MM.1S (cell line): ENCODE measurements around the gene DNAH11.

Source experiments
- DNase-seq: peaks from one replicate; pipeline ENCODE4 v3.0.0-alpha.2; 2015
- H2AFZ ChIP-seq: fragments of 300-600 bp; sonication (generic); 2 replicates; pipeline ENCODE4 v1.6.0; 2016; ENCODE audit warnings: antibody characterized with exemption, low read length
- H3F3A ChIP-seq: fragments of 300-600 bp; sonication (generic); 2 replicates; pipeline ENCODE4 v1.6.1; 2016; ENCODE audit warnings: mild to moderate bottlenecking, antibody characterized with exemption, low read length, moderate library complexity, mixed read lengths; ENCODE audit not compliant: insufficient read depth
- H3K27ac ChIP-seq: fragments of 300-600 bp; sonication (generic); 2 replicates; pipeline ENCODE4 v1.5.1; 2016; ENCODE audit warnings: mild to moderate bottlenecking, low read length
- H3K27me3 ChIP-seq: fragments of 300-600 bp; sonication (generic); replicated peaks from 2 replicates; pipeline ENCODE4 v1.6.0; 2016; ENCODE audit warnings: low read length; ENCODE audit not compliant: insufficient read depth
- H3K36me3 ChIP-seq: fragments of 300-600 bp; sonication (generic); replicated peaks from 2 replicates; pipeline ENCODE4 v1.6.1; 2016; ENCODE audit warnings: mild to moderate bottlenecking, low read length, mixed read lengths; ENCODE audit not compliant: insufficient read depth
- H3K4me1 ChIP-seq: fragments of 300-600 bp; sonication (generic); 2 replicates; pipeline ENCODE4 v1.6.1; 2016; ENCODE audit warnings: low read length, mixed read lengths
- H3K4me2 ChIP-seq: fragments of 300-600 bp; sonication (generic); 2 replicates; pipeline ENCODE4 v1.6.0; 2016; ENCODE audit warnings: low read depth, low read length
- H3K4me3 ChIP-seq: fragments of 300-600 bp; sonication (generic); 2 replicates; pipeline ENCODE4 v1.5.1; 2016; ENCODE audit warnings: low read length, mixed read lengths
- H3K79me2 ChIP-seq: fragments of 300-600 bp; sonication (generic); 2 replicates; pipeline ENCODE4 v1.6.1; 2016; ENCODE audit warnings: mixed run types, low read length, mixed read lengths
- H3K9ac ChIP-seq: fragments of 300-600 bp; sonication (generic); 2 replicates; pipeline ENCODE4 v1.6.1; 2016; ENCODE audit warnings: low read length, mixed read lengths
- H3K9me2 ChIP-seq: fragments of 300-600 bp; sonication (generic); replicated peaks from 2 replicates; pipeline ENCODE4 v1.6.1; 2016; ENCODE audit warnings: mild to moderate bottlenecking, low read length, mixed read lengths; ENCODE audit not compliant: insufficient read depth
- H3K9me3 ChIP-seq: fragments of 300-600 bp; sonication (generic); replicated peaks from 2 replicates; pipeline ENCODE4 v1.6.1; 2016; ENCODE audit warnings: mild to moderate bottlenecking, low read length, mixed read lengths; ENCODE audit not compliant: insufficient read depth
- H4K20me1 ChIP-seq: fragments of 300-600 bp; sonication (generic); 2 replicates; pipeline ENCODE4 v1.6.1; 2016; ENCODE audit warnings: mild to moderate bottlenecking, low read length, moderate library complexity, mixed read lengths; ENCODE audit not compliant: insufficient read depth
- CTCF ChIP-seq: fragments of 300-600 bp; sonication (generic); IDR thresholded peaks from 2 replicates; pipeline ENCODE4 v1.5.1; 2016; ENCODE audit warnings: antibody characterized with exemption, low read length, mixed read lengths
- EZH2 ChIP-seq: fragments of 300-600 bp; sonication (generic); optimal IDR thresholded peaks from 2 replicates; pipeline ENCODE3; 2017; ENCODE audit warnings: low read depth, mild to moderate bottlenecking, antibody characterized with exemption, low read length, mixed read lengths
- EZH2phosphoT487 ChIP-seq: fragments of 300-600 bp; sonication (generic); IDR thresholded peaks from 2 replicates; pipeline ENCODE4 v1.6.1; 2018; ENCODE audit warnings: antibody characterized with exemption, low read length

The DNAH11 gene

GRCh38 chr7:21543528-21544302, 876 bp downstream of the DNAH11 start:
- H3K27ac ChIP-seq: no peak overlapping the region
- no peaks in the 10 kb centered on the region for H3K27me3 ChIP-seq
- peak overlapping the region; percentile 88 for H2AFZ ChIP-seq
- no peaks in the 10 kb centered on the region for H3K9me2 ChIP-seq
- H3K9ac ChIP-seq: no peak overlapping the region
- no peaks in the 10 kb centered on the region for H3K9me3 ChIP-seq
- no peaks in the 10 kb centered on the region for H3K36me3 ChIP-seq
- no peaks in the 10 kb centered on the region; the same call in 1 of the 2 replicates for H3K4me1 ChIP-seq
- H4K20me1 ChIP-seq: no peaks in the 10 kb centered on the region
- no peaks in the 10 kb centered on the region for H3F3A ChIP-seq
- DNase-seq: peak; percentile 20
- H3K4me3 ChIP-seq: peak overlapping the region; percentile 65
- TF ChIP-seq EZH2phosphoT487: no peak
- no peak for TF ChIP-seq EZH2
- TF ChIP-seq CTCF: no peak
- H3K4me2 ChIP-seq: peak overlapping the region; percentile 97
- H3K79me2 ChIP-seq: no peaks in the 10 kb centered on the region

GRCh38 chr7:21544303-21544656, 1.4 kb downstream of the DNAH11 start:
- Histone ChIP-seq H3K27me3 (no peaks in the 10 kb centered on the region), H3K79me2 (no peaks in the 10 kb centered on the region), H2AFZ (no peak overlapping the region), H3K9me3 (no peaks in the 10 kb centered on the region), H3F3A (no peaks in the 10 kb centered on the region), H3K9ac (no peak overlapping the region), H3K4me1 (no peaks in the 10 kb centered on the region; the same call in 1 of the 2 replicates), H3K9me2 (no peaks in the 10 kb centered on the region), H4K20me1 (no peaks in the 10 kb centered on the region), H3K27ac (no peak overlapping the region), H3K36me3 (no peaks in the 10 kb centered on the region), H3K4me2 (no peak overlapping the region), H3K4me3 (no peak overlapping the region)
- TF ChIP-seq CTCF: no peak
- DNase-seq: no peak

DNA sequence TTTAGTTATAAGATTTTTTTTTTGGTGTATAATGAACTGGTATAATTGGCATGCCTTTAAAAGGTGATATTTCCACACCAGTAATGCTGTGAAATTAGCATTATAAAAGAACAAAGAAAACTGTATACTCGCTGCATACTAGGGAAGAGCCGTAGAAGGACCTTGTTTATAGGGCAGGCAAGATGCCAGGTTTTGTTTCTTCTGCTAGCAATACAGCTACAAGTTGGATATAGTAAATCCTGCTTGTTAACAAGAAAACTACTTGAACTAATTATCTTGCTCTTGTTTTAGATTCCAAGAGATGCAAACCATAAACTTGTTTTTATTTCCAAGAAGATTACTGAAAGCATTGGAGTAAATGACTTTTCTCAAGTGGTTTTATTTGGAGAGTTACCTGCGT, 1.9 kb downstream of the DNAH11 start:
- DNase-seq: no peak
- Histone ChIP-seq H3K4me1 (no peaks in the 10 kb centered on the region), H4K20me1 (no peaks in the 10 kb centered on the region), H3K4me3 (no peak overlapping the region), H3K36me3 (no peaks in the 10 kb centered on the region), H2AFZ (no peak overlapping the region), H3F3A (no peaks in the 10 kb centered on the region), H3K27ac (no peak overlapping the region), H3K9ac (no peak overlapping the region), H3K27me3 (no peaks in the 10 kb centered on the region), H3K4me2 (no peak overlapping the region), H3K9me3 (no peaks in the 10 kb centered on the region), H3K9me2 (no peaks in the 10 kb centered on the region), H3K79me2 (no peaks in the 10 kb centered on the region)
- TF ChIP-seq EZH2: no peak
- TF ChIP-seq EZH2phosphoT487: no peak
- no peak for TF ChIP-seq CTCF
